IMR-90 (cell line): ENCODE measurements around the gene NRXN2. TPM values are rescaled to one million over a fixed set of nuclear protein-coding genes. Genes with fewer than 3 reads are reported as not detected.

ENCODE experiments used
- ATAC-seq: fragments of 200-7000 bp; cut with Tn5 transposase; 2 replicates; pipeline ENCODE4 v1.9.1; 2020; ENCODE audit warnings: low read depth, mild to moderate bottlenecking, moderate library complexity
- BruUV-seq: library from RNA; stranded (reverse); fragments of 400-500 nt; replicated peaks from 2 replicates; lab custom pipeline; 2021; lab: Mats Ljungman, UMichigan
- CTCF ChIA-PET: fragments of 300-600 bp; formaldehyde crosslinking; extraction: SDS; loops from one replicate; lab custom pipeline; 2021; ENCODE audit warnings: antibody characterized with exemption; lab: Yijun Ruan, JAX
- POLR2A ChIA-PET: fragments of 300-600 bp; sonication (Branson Sonifier 250); formaldehyde crosslinking; loops from one replicate; lab custom pipeline; 2022; ENCODE audit warnings: antibody characterized with exemption; ENCODE audit not compliant: unreplicated experiment; lab: Charles Lee
- DNase-seq: peaks from one replicate; pipeline ENCODE4 v3.0.0; 2013
- H2AFZ ChIP-seq: replicated peaks from 2 replicates; pipeline ENCODE3; 2013; ENCODE audit warnings: low read length, mild to moderate bottlenecking; ENCODE audit not compliant: poor library complexity
- H2AK5ac ChIP-seq: 2 replicates; pipeline ENCODE4 v1.6.1; 2013; ENCODE audit warnings: low read depth, low read length, inconsistent platforms
- H2AK9ac ChIP-seq: replicated peaks from 2 replicates; pipeline ENCODE3; 2013; ENCODE audit warnings: mild to moderate bottlenecking, low read depth, low read length, moderate library complexity; ENCODE audit not compliant: poor library complexity
- H2BK120ac ChIP-seq: 2 replicates; pipeline ENCODE4 v1.6.1; 2013; ENCODE audit warnings: low read depth, low read length, inconsistent platforms
- H2BK15ac ChIP-seq: 3 replicates; pipeline ENCODE4 v1.6.1; 2013; ENCODE audit warnings: low read depth, low read length, inconsistent platforms
- H2BK20ac ChIP-seq: 2 replicates; pipeline ENCODE4 v1.6.1; 2013; ENCODE audit warnings: low read depth, mild to moderate bottlenecking, inconsistent platforms, low read length, moderate library complexity
- H2BK5ac ChIP-seq: 2 replicates; pipeline ENCODE4 v1.6.1; 2013; ENCODE audit warnings: mild to moderate bottlenecking, low read depth, low read length, inconsistent platforms; ENCODE audit not compliant: poor library complexity, severe bottlenecking
- H3K14ac ChIP-seq: replicated peaks from 2 replicates; pipeline ENCODE4 v1.6.1; 2013; ENCODE audit warnings: low read depth, low read length, inconsistent platforms
- H3K18ac ChIP-seq: 2 replicates; pipeline ENCODE4 v1.6.1; 2013; ENCODE audit warnings: low read depth, low read length, control low read depth
- H3K23ac ChIP-seq: 2 replicates; pipeline ENCODE4 v1.6.1; 2013; ENCODE audit warnings: low read depth, low read length, inconsistent platforms
- H3K27ac ChIP-seq: 2 replicates; pipeline ENCODE4 v1.5.1; 2013; ENCODE audit warnings: mild to moderate bottlenecking, control low read depth, low read length; ENCODE audit not compliant: insufficient read depth
- H3K27me3 ChIP-seq: 2 replicates; pipeline ENCODE4 v1.6.1; 2013; ENCODE audit warnings: low read length; ENCODE audit not compliant: control insufficient read depth, insufficient read depth
- H3K36me3 ChIP-seq: 2 replicates; pipeline ENCODE4 v1.6.1; 2013; ENCODE audit warnings: low read length, mixed read lengths; ENCODE audit not compliant: control insufficient read depth, insufficient read depth
- H3K4ac ChIP-seq: 2 replicates; pipeline ENCODE4 v1.6.1; 2013; ENCODE audit warnings: low read depth, low read length, inconsistent platforms
- H3K4me1 ChIP-seq: 2 replicates; pipeline ENCODE4 v1.6.1; 2013; ENCODE audit warnings: low read length, mixed read lengths; ENCODE audit not compliant: control insufficient read depth, insufficient read depth
- H3K4me2 ChIP-seq: 2 replicates; pipeline ENCODE4 v1.6.1; 2013; ENCODE audit warnings: low read depth, mild to moderate bottlenecking, control low read depth, low read length, moderate library complexity
- H3K4me3 ChIP-seq: 2 replicates; pipeline ENCODE4 v1.5.1; 2013; ENCODE audit warnings: low read depth, mild to moderate bottlenecking, control low read depth, low read length, moderate library complexity; ENCODE audit not compliant: insufficient read depth
- H3K56ac ChIP-seq: 2 replicates; pipeline ENCODE4 v1.6.1; 2013; ENCODE audit warnings: low read length, inconsistent platforms; ENCODE audit not compliant: insufficient read depth; ENCODE audit errors: extremely low read depth
- H3K79me1 ChIP-seq, 2 experiments: 2 replicates each; pipeline ENCODE4 v1.6.1; 2013; ENCODE audit warnings: low read length in 2 of 2, inconsistent platforms in 1 of 2, low read depth in 1 of 2
- H3K9ac ChIP-seq: 2 replicates; pipeline ENCODE4 v1.6.1; 2013; ENCODE audit warnings: low read depth, low read length, control low read depth
- H3K9me1 ChIP-seq: 2 replicates; pipeline ENCODE4 v1.6.1; 2013; ENCODE audit warnings: low read length, inconsistent platforms; ENCODE audit not compliant: insufficient read depth
- H3K9me3 ChIP-seq: 2 replicates; pipeline ENCODE4 v1.6.1; 2013; ENCODE audit warnings: low read length; ENCODE audit not compliant: control insufficient read depth, insufficient read depth
- H4K20me1 ChIP-seq: 2 replicates; pipeline ENCODE4 v1.6.1; 2013; ENCODE audit warnings: low read length, inconsistent platforms; ENCODE audit not compliant: insufficient read depth
- H4K5ac ChIP-seq: 2 replicates; pipeline ENCODE4 v1.6.1; 2013; ENCODE audit warnings: mild to moderate bottlenecking, low read depth, low read length, control low read depth
- H4K8ac ChIP-seq, 2 experiments: 2 replicates each; pipeline ENCODE4 v1.6.1; 2013; ENCODE audit warnings: low read depth in 2 of 2, low read length in 2 of 2, control low read depth in 1 of 2, inconsistent platforms in 1 of 2
- H4K91ac ChIP-seq: 2 replicates; pipeline ENCODE4 v1.6.1; 2013; ENCODE audit warnings: low read depth, low read length, inconsistent platforms; ENCODE audit not compliant: insufficient read depth
- BHLHE40 ChIP-seq: fragments of 150-350 bp; IDR thresholded peaks from 2 replicates; pipeline ENCODE4 v1.6.1; 2016; ENCODE audit warnings: mild to moderate bottlenecking, low read depth, low read length
- CHD1 ChIP-seq: IDR thresholded peaks from 2 replicates; pipeline ENCODE4 v1.6.1; 2012; ENCODE audit warnings: low read depth, low read length, improper control_type of control experiment
- FOS ChIP-seq: fragments of 150-350 bp; IDR thresholded peaks from 2 replicates; pipeline ENCODE4 v1.6.1; 2016; ENCODE audit warnings: low read depth, low read length
- MAZ ChIP-seq: IDR thresholded peaks from 2 replicates; pipeline ENCODE4 v1.6.1; 2012; ENCODE audit warnings: low read depth, mild to moderate bottlenecking, low read length, improper control_type of control experiment, moderate library complexity, borderline replicate concordance
- RAD21 ChIP-seq: IDR thresholded peaks from 2 replicates; pipeline ENCODE4 v1.6.1; 2012; ENCODE audit warnings: low read length, improper control_type of control experiment
- RCOR1 ChIP-seq: IDR thresholded peaks from 2 replicates; pipeline ENCODE4 v1.6.1; 2012; ENCODE audit warnings: mild to moderate bottlenecking, low read length, improper control_type of control experiment; ENCODE audit not compliant: insufficient replicate concordance
- SMC3 ChIP-seq: fragments of 150-350 bp; IDR thresholded peaks from 2 replicates; pipeline ENCODE4 v1.6.1; 2016; ENCODE audit warnings: low read depth, mild to moderate bottlenecking, antibody characterized with exemption, low read length, moderate library complexity
- WGBS, 2 experiments: methylation state at CpG; one replicate each; pipeline versions ENCODE4 v1.1.5 to v1.1.7; 2013; ENCODE audit warnings: missing lambda C conversion rate in 2 of 2; ENCODE audit not compliant: insufficient read length in 1 of 2; ENCODE audit errors: extremely low coverage in 2 of 2; 5-methylcytosine and 5-hydroxymethylcytosine counted together
- dilution Hi-C: fragments of 300-500 bp; cut with HindIII; formaldehyde crosslinking; loops from one replicate; pipeline ENCODE4 v1.14.3; 2018; ENCODE audit warnings: low sequenced_read_pairs; ENCODE audit not compliant: unreplicated experiment
- in situ Hi-C: fragments of 300-500 bp; cut with MboI; formaldehyde crosslinking; loops from 3 replicates; pipeline ENCODE4 v1.14.3; 2019; ENCODE audit warnings: low sequenced_read_pairs, inconsistent platforms, mixed read lengths
- intact Hi-C: fragments of 100-400 bp; cut with micrococcal nuclease; formaldehyde crosslinking; loops from 2 replicates; pipeline ENCODE4 v1.10.0; 2022
- polyA plus RNA-seq, 3 experiments: library from polyadenylated mRNA; depleted of rRNA; stranded (reverse); fragments of >200 nt; gene quantifications; 2 replicates each; pipeline ENCODE4 v1.2.3, GENCODE V29; 2012; ENCODE audit warnings: low replicate concordance in 1 of 3
- total RNA-seq: library from RNA; depleted of rRNA; stranded (reverse); fragments of >200 nt; gene quantifications from 2 replicates; pipeline ENCODE4 v1.2.3, GENCODE V29; 2012
- TF ChIP-seq, protein P1 (sequence below): conservative IDR thresholded peaks from 2 replicates; pipeline ENCODE4 v1.5.1; 2012; ENCODE audit warnings: mild to moderate bottlenecking, low read depth, low read length, improper control_type of control experiment

NRXN2 gene
- total and polyA plus RNA-seq, 2 of the 4 experiments (the other 2 are of a cell fraction), result 0.18 to 0.22 TPM

DNA sequence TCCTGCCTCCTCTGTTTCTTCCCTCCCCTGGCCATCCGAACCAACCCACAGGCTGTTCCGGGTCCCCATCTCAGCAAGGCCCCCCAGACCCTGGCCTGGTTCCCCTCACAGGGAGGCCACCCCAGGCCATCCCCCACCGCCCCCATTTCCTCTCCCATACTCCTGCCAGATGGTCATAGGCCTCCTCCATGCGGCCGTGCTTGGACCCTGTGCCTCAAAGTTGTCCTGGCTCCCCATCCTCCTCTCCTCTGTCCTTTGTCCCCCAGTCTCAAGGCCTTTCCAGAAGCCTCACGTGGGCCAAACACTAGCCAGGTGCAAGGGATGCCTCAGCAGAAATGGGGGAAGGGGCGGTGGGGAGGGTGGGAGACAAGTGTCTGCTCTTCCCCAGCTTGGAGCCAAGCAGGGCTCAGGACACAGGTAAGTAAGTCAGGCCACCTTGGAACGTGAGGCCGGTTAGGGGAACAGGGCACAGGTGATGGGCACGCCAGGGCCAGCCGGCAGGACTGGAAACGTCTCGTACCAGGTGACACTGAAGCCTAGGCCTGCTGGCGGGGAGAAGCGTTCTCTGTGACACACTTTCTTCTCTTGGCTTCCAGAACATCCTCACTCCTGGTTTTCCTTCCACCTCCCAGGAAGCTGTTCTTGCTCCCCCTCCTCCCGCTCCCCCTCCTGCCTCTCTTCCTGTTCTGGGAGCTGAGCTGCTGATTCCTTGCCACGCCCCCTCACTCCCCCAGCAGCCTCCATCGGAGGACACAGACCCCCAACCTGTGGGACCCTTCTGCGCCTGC lies 163.5 kb downstream of the NRXN2 start:
- H3K27me3 ChIP-seq, result peaks cover 24% of the 10 kb centered on the region
- no peak overlapping the region for H4K5ac ChIP-seq
- intact Hi-C loops (no loop called here), dilution Hi-C loops (no loop called here), in situ Hi-C loops (no loop called here)
- H3K4ac ChIP-seq, result no peak overlapping the region
- no peak overlapping the region for H3K4me2 ChIP-seq
- TF ChIP-seq RCOR1 (no peak), FOS (no peak), BHLHE40 (no peak), SMC3 (no peak), RAD21 (no peak), MAZ (no peak), CHD1 (no peak)
- TF ChIP-seq, protein P1, sequence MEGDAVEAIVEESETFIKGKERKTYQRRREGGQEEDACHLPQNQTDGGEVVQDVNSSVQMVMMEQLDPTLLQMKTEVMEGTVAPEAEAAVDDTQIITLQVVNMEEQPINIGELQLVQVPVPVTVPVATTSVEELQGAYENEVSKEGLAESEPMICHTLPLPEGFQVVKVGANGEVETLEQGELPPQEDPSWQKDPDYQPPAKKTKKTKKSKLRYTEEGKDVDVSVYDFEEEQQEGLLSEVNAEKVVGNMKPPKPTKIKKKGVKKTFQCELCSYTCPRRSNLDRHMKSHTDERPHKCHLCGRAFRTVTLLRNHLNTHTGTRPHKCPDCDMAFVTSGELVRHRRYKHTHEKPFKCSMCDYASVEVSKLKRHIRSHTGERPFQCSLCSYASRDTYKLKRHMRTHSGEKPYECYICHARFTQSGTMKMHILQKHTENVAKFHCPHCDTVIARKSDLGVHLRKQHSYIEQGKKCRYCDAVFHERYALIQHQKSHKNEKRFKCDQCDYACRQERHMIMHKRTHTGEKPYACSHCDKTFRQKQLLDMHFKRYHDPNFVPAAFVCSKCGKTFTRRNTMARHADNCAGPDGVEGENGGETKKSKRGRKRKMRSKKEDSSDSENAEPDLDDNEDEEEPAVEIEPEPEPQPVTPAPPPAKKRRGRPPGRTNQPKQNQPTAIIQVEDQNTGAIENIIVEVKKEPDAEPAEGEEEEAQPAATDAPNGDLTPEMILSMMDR, result no peak
- no TSS peak for BruUV-seq
- 0 out of 2 replicates have a peak, but pooled peaks cover 4% of the 10 kb centered on the region for H4K20me1 ChIP-seq
- no peaks in the 10 kb centered on the region for H3K4me1 ChIP-seq
- H3K27ac ChIP-seq, result no peak overlapping the region
- no peak overlapping the region for H3K14ac ChIP-seq
- H2BK20ac ChIP-seq, result no peak overlapping the region
- 48% methylated on average over 9 of the region's 19 CpGs; no CpG with 5 or more reads in 1 of the 2 experiments for WGBS, 2 experiments
- no peaks in the 10 kb centered on the region for H3K9me3 ChIP-seq
- no peak overlapping the region for H2AK9ac ChIP-seq
- no peak overlapping the region for H3K9ac ChIP-seq
- H2AFZ ChIP-seq, result no peak overlapping the region
- ATAC-seq (no peak), DNase-seq (no peak)
- H3K9me1 ChIP-seq, result no peaks in the 10 kb centered on the region
- no peak overlapping the region for H3K56ac ChIP-seq
- no peaks in the 10 kb centered on the region for H3K36me3 ChIP-seq
- no peak overlapping the region for H4K8ac ChIP-seq
- no peak overlapping the region for H3K4me3 ChIP-seq
- no peak overlapping the region for H4K91ac ChIP-seq
- H2BK120ac ChIP-seq, result no peak overlapping the region
- POLR2A ChIA-PET, result no interaction called here
- no peaks in the 10 kb centered on the region for H3K79me1 ChIP-seq
- H3K23ac ChIP-seq, result no peak overlapping the region
- no peak overlapping the region for H2BK15ac ChIP-seq
- no peak overlapping the region for H2AK5ac ChIP-seq
- CTCF ChIA-PET, result no interaction called here
- no peak overlapping the region for H3K18ac ChIP-seq
- no peak overlapping the region for H2BK5ac ChIP-seq
